RWPE2 (cell line): ENCODE results near the gene SLN.

Source experiments
- ATAC-seq: fragments of 200-7000 bp; cut with Tn5 transposase; 3 replicates; pipeline ENCODE4 v1.9.1; 2021; ENCODE audit warnings: low read depth
- DNase-seq: peaks from one replicate; pipeline ENCODE4 v3.0.0-alpha.2; 2020; ENCODE audit warnings: low spot score
- H3K27ac ChIP-seq: fragments of 450-650 bp; 2 replicates; pipeline ENCODE4 v1.5.1; 2017; ENCODE audit warnings: mild to moderate bottlenecking; ENCODE audit not compliant: poor library complexity, severe bottlenecking
- H3K27me3 ChIP-seq: fragments of 250-450 bp; sonication (Bioruptor Pico); 2 replicates; pipeline ENCODE4 v1.5.1; 2021; ENCODE audit warnings: mild to moderate bottlenecking, moderate library complexity; ENCODE audit not compliant: insufficient read depth, poor library complexity, severe bottlenecking
- H3K36me3 ChIP-seq: fragments of 250-450 bp; sonication (Bioruptor Pico); 2 replicates; pipeline ENCODE4 v1.5.1; 2020; ENCODE audit warnings: low read depth, mild to moderate bottlenecking, moderate library complexity
- H3K4me1 ChIP-seq: fragments of 250-450 bp; sonication (Bioruptor Pico); 2 replicates; pipeline ENCODE4 v1.5.1; 2021; ENCODE audit warnings: mild to moderate bottlenecking, moderate library complexity; ENCODE audit not compliant: insufficient read depth, poor library complexity, severe bottlenecking
- H3K4me3 ChIP-seq: fragments of 250-450 bp; sonication (Bioruptor Pico); 2 replicates; pipeline ENCODE4 v1.5.1; 2021; ENCODE audit warnings: mild to moderate bottlenecking, moderate library complexity; ENCODE audit not compliant: severe bottlenecking
- H3K9me3 ChIP-seq: fragments of 250-450 bp; sonication (Bioruptor Pico); 2 replicates; pipeline ENCODE4 v1.5.1; 2021; ENCODE audit warnings: mild to moderate bottlenecking, moderate library complexity; ENCODE audit not compliant: severe bottlenecking
- CTCF ChIP-seq: fragments of 450-650 bp; IDR thresholded peaks from one replicate; pipeline ENCODE4 v1.5.1; 2017; ENCODE audit warnings: mild to moderate bottlenecking, moderate library complexity; ENCODE audit not compliant: poor library complexity, severe bottlenecking

The SLN gene

GRCh38 chr11:107661656-107662055, 50.2 kb downstream of the SLN start:
- H3K27ac ChIP-seq: no peak overlapping the region
- no peak for TF ChIP-seq CTCF
- DNase-seq: no peak
- no peaks in the 10 kb centered on the region for H3K4me1 ChIP-seq
- peaks cover 10% of the 10 kb centered on the region for H3K27me3 ChIP-seq
- H3K36me3 ChIP-seq: no peaks in the 10 kb centered on the region
- no peak overlapping the region for H3K4me3 ChIP-seq
- no peaks in the 10 kb centered on the region for H3K9me3 ChIP-seq
- ATAC-seq: no peak

GRCh38 chr11:107660066-107660465, 51.8 kb downstream of the SLN start:
- Histone ChIP-seq H3K9me3 (no peaks in the 10 kb centered on the region), H3K36me3 (no peaks in the 10 kb centered on the region), H3K27ac (no peak overlapping the region), H3K4me1 (no peaks in the 10 kb centered on the region), H3K4me3 (no peak overlapping the region), H3K27me3 (peaks cover 7% of the 10 kb centered on the region)
- no peak for TF ChIP-seq CTCF
- no peak for ATAC-seq
- DNase-seq: no peak

GRCh38 chr11:107659310-107659709, 52.5 kb downstream of the SLN start:
- no peak for DNase-seq
- ATAC-seq: no peak
- H3K27ac ChIP-seq: no peak overlapping the region
- no peak overlapping the region for H3K4me3 ChIP-seq
- TF ChIP-seq CTCF: no peak
- no peaks in the 10 kb centered on the region for H3K27me3 ChIP-seq
- no peaks in the 10 kb centered on the region for H3K4me1 ChIP-seq
- H3K36me3 ChIP-seq: no peaks in the 10 kb centered on the region
- no peaks in the 10 kb centered on the region for H3K9me3 ChIP-seq
